ENCODE results near the gene KRTAP10-6.

GRCh38 chr21:44613386-44614155 is 21.3 kb upstream of the KRTAP10-6 start:
- TF ChIP-seq GATA2 (IDR thresholded peaks at IDR 0.05; ENCODE audit: low read depth, low read length) (no peak), GATA3 (IDR thresholded peaks at IDR 0.05; ENCODE audit: low read depth, low read length) (no peak)

Measured in SH-SY5Y (cell line).